Heart left ventricle (tissue), 13 donors: ENCODE measurements around the gene VSTM2L.

Experiments used
- CTCF ChIP-seq, 12 donors: fragments of 200-600 bp; sonication (generic) in 4 of 12; IDR thresholded peaks; one replicate each; pipeline versions ENCODE4 v1.5.0 to v1.8.0; 2018 to 2022; ENCODE audit warnings: antibody characterized with exemption in 12 of 12, mild to moderate bottlenecking in 5 of 12
- POLR2A ChIP-seq, 2 donors: fragments of 450-650 bp; IDR thresholded peaks; one replicate each; pipeline ENCODE4 v1.6.1; 2017; ENCODE audit warnings: antibody characterized with exemption in 2 of 2, mild to moderate bottlenecking in 2 of 2, moderate library complexity in 2 of 2
- donor health status: ischemic (EF 13 %, LVEDD 7.1; RV severe dilation, severe dysfunction).
- donor health status: DM: no; HTN: yes; CAD: no.
- donor health status: DM: no; HTN: no; CAD: no.
- donor health status: ischemic (EF 25% LVEDD 6.9; RV normal size, moderate dysfunction).
- donor health status: ischemic (EF 25% LVEDD 5.7; RV mildly dilated, moderate dysfunction).
- donor health status: ischemic (EF 35%, LVEDD 5.7; RV mildly dilated, moderate dysfunction).
- donor health status: nonischemic (EF 11% LVEDD 7.7; RV severe dilation, severe dysfunction).
- donor health status: DM: yes; HTN: yes; CAD: no.
- donor health status: PGD.
- donor health status: ischemic (EF 29% LVEDD 5.4; RV normal size, mild dysfunction).
- donor health status: nonischemic (EF 23%, LVEDD 6.1; RV moderate dilation, normal function).

GRCh38 chr20:37905671-37906613 is 3.0 kb downstream of the VSTM2L start:
- no peak for TF ChIP-seq CTCF (IDR thresholded peaks at IDR 0.05)
- TF ChIP-seq POLR2A (IDR thresholded peaks at IDR 0.05): no peak
